GDM1 (cell line): ENCODE results near the gene TBC1D1.

ENCODE experiments used
- DNase-seq: peaks from one replicate; lab custom pipeline; 2025; lab: John Stamatoyannopoulos, UW

TBC1D1 gene

GRCh38 chr4:38125816-38126215, 234.9 kb downstream of the TBC1D1 start:
- DNase-seq: no peak

- DNase-seq: no peak
Observed at GRCh38 chr4:38128478-38129459, 237.9 kb downstream of the TBC1D1 start.

- DNase-seq: no peak
Observed at GRCh38 chr4:38129460-38130227, 238.8 kb downstream of the TBC1D1 start.

- no peak for DNase-seq
Observed at GRCh38 chr4:38130884-38131283, 240.0 kb downstream of the TBC1D1 start.

- DNase-seq: no peak
Observed at GRCh38 chr4:38131371-38132091, 240.6 kb downstream of the TBC1D1 start.

- DNase-seq: no peak
Observed at GRCh38 chr4:38132107-38132673, 241.3 kb downstream of the TBC1D1 start.

GRCh38 chr4:38132843-38133662, 242.2 kb downstream of the TBC1D1 start:
- no peak for DNase-seq

- no peak for DNase-seq
Observed at GRCh38 chr4:38133711-38134480, 243.0 kb downstream of the TBC1D1 start.

- no peak for DNase-seq
Observed at GRCh38 chr4:38135201-38135600, 244.3 kb downstream of the TBC1D1 start.

- no peak for DNase-seq
Observed at GRCh38 chr4:38136604-38137003, 245.7 kb downstream of the TBC1D1 start.

- no peak for DNase-seq
Observed at GRCh38 chr4:38137080-38137479, 246.2 kb downstream of the TBC1D1 start.

GRCh38 chr4:38138363-38138762, 247.5 kb downstream of the TBC1D1 start:
- DNase-seq: no peak

GRCh38 chr4:38139187-38139586, 248.3 kb downstream of the TBC1D1 start:
- DNase-seq: no peak

- no peak for DNase-seq
Observed at GRCh38 chr4:38140643-38141203, 249.8 kb downstream of the TBC1D1 start.

GRCh38 chr4:38141808-38142500, 251.1 kb downstream of the TBC1D1 start:
- DNase-seq: no peak

- DNase-seq: no peak
Observed at GRCh38 chr4:38144031-38144430, 253.1 kb downstream of the TBC1D1 start.

GRCh38 chr4:38145033-38145678, 254.3 kb downstream of the TBC1D1 start:
- no peak for DNase-seq

- DNase-seq: no peak
Observed at GRCh38 chr4:38145741-38146140, 254.9 kb downstream of the TBC1D1 start.

GRCh38 chr4:38146383-38146782, 255.5 kb downstream of the TBC1D1 start:
- DNase-seq: no peak
